BE2C (cell line): ENCODE results near the gene ENAH.
"Not testable (repeated sequence)": the region's sequence is repeated elsewhere in the genome, so short reads cannot be mapped to it uniquely, and the experiment has no call there.

Experiments
- DNase-seq: peaks from one replicate; pipeline ENCODE4 v3.0.0-alpha.2; 2020
- H3K27me3 ChIP-seq: fragments of 250-450 bp; sonication (Bioruptor Pico); 2 replicates; pipeline ENCODE4 v1.5.1; 2020; ENCODE audit warnings: mild to moderate bottlenecking
- H3K36me3 ChIP-seq: fragments of 250-450 bp; sonication (Bioruptor Pico); 2 replicates; pipeline ENCODE4 v1.5.1; 2020; ENCODE audit warnings: mild to moderate bottlenecking
- H3K4me1 ChIP-seq: fragments of 250-450 bp; sonication (Bioruptor Pico); 2 replicates; pipeline ENCODE4 v1.5.1; 2020
- H3K4me3 ChIP-seq: 2 replicates; pipeline ENCODE4 v1.5.1; 2011; ENCODE audit warnings: low read depth, low read length
- H3K9me3 ChIP-seq: fragments of 250-450 bp; sonication (Bioruptor Pico); 2 replicates; pipeline ENCODE4 v1.5.1; 2020
- TF ChIP-seq, protein P1 (sequence below): IDR thresholded peaks from 2 replicates; pipeline ENCODE4 v1.5.1; 2012; ENCODE audit warnings: mild to moderate bottlenecking, low read depth, low read length

Gene ENAH

DNA sequence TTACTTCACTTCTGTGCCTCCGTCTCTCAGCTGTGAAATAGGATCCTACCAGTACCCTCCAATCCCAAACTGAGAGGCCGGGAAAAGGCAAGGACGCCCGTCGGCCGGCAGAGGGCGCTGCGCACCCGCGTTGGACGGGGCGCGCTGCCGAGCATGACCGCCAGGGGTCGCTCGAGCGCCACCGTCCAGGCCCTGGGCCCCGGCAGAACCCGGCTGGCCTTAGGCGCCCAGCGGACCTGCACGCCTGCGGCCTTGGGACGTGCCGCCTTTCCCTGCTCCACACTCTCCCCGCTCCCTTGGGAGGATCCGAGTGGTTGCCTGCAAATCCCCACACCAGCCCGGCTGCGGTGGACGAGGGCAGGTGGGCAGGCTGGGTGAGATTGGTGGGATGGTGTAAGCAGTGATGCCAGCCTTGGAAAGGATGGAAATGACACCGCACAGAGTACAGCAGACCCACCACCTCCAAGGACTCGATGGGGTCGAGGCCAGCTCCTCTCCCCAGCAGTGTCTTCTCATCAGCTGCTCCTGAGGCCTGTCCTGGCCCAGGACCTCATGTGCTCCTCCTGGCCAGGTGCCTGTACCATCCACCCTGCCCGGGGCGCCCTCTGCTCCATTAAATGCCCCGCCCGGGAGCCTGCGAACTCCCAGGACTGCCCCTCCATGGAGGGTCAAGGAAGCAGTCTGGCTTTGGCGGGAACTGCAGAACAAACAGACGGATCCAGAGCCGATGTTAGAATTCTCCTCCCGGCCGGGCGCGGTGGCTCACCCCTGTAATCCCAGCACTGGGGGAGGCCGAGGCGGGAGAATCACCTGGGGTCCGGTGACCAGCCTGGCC lies 177.7 kb downstream of the ENAH start:
- no peaks in the 10 kb centered on the region for H3K4me1 ChIP-seq
- H3K27me3 ChIP-seq = no peaks in the 10 kb centered on the region
- no peaks in the 10 kb centered on the region for H3K36me3 ChIP-seq
- TF ChIP-seq, protein P1, sequence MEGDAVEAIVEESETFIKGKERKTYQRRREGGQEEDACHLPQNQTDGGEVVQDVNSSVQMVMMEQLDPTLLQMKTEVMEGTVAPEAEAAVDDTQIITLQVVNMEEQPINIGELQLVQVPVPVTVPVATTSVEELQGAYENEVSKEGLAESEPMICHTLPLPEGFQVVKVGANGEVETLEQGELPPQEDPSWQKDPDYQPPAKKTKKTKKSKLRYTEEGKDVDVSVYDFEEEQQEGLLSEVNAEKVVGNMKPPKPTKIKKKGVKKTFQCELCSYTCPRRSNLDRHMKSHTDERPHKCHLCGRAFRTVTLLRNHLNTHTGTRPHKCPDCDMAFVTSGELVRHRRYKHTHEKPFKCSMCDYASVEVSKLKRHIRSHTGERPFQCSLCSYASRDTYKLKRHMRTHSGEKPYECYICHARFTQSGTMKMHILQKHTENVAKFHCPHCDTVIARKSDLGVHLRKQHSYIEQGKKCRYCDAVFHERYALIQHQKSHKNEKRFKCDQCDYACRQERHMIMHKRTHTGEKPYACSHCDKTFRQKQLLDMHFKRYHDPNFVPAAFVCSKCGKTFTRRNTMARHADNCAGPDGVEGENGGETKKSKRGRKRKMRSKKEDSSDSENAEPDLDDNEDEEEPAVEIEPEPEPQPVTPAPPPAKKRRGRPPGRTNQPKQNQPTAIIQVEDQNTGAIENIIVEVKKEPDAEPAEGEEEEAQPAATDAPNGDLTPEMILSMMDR = peak; percentile 100
- H3K4me3 ChIP-seq = no peak overlapping the region; the same call in 1 of the 2 replicates
- no peaks in the 10 kb centered on the region for H3K9me3 ChIP-seq
- DNase-seq = peak; percentile 89

DNA sequence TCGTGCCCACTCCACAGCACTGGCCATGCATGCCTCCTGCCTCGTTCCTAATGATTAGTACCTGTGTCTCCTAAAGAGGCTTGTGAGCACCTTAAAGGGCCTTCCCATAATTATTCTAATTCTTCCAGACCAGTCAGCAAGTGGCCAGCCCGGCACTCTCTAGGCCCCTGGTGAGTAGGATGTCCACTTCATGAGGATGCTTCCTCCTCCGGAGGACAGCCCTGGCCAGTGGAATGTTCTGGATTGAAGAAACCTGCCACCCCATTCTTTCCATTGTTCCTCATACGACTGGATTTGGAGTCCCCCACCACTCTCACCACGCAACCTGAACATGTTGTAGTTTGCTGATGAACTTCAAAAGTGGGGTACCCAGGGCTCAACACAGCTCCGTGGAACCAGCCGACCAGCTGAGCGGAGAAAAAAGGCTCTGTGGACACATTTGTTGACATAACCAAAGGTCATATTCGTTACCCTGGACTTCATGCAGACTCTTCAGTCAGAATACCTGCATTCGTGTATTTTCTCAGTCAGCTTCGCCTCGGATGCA lies 178.4 kb downstream of the ENAH start:
- no peaks in the 10 kb centered on the region for H3K9me3 ChIP-seq
- H3K27me3 ChIP-seq = no peaks in the 10 kb centered on the region
- no peaks in the 10 kb centered on the region for H3K4me1 ChIP-seq
- TF ChIP-seq, protein P1 = no peak
- DNase-seq = no peak
- H3K4me3 ChIP-seq = no peak overlapping the region
- no peaks in the 10 kb centered on the region for H3K36me3 ChIP-seq

DNA sequence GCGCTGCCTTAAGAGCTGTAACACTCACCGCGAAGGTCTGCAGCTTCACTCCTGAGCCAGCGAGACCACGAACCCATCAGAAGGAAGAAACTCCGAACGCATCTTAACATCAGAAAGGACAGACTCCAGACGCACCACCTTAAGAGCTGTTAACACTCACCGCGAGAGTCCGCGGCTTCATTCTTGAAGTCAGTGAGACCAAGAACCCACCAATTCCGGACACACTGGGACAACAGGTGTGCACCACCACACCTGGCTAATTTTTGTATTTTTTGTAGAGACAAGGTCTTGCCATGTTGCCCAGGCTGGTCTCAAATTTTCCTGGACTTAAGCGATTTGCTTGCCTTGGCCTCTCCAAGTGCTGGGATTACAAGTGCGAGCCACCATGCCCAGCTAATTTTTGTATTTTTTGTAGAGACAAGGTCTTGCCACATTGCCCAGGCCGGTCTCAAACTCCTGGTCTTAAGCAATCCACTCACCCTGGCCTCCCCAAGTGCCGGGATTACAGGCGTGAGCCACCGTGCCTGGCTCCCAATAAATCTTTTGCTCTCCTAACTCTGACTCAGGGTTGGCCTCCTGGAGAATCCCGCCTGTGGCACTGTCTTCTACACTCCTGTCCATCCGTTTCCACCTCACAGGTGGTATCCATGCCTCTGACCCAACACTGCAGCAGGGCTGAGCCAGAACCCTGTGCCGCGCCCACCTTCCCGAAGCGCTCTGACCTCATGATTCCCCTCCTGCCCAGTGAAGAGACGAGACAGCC lies 179.1 kb downstream of the ENAH start:
- not testable (repeated sequence) for H3K27me3 ChIP-seq, H3K36me3 ChIP-seq, H3K4me3 ChIP-seq, H3K4me1 ChIP-seq, DNase-seq, H3K9me3 ChIP-seq

DNA sequence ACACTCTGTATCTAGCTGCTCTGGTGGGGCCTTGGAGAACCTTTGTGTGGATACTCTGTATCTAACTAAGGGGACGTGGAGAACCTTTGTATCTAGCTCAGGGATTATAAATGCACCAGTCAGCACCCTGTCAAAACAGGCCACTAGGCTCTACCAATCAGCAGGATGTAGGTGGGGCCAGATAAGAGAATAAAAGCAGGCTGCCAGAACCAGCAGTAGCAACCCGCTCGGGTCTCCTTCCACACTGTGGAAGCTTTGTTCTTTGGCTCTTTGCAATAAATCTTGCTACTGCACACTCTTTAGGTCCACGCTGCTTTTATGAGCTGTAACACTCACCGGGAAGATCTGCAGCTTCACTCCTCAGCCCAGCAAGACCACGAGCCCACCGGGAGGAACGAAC lies 179.7 kb downstream of the ENAH start:
- H3K4me1 ChIP-seq, H3K4me3 ChIP-seq, H3K9me3 ChIP-seq, H3K36me3 ChIP-seq, H3K27me3 ChIP-seq: not testable (repeated sequence)
- DNase-seq = peak; percentile 43

DNA sequence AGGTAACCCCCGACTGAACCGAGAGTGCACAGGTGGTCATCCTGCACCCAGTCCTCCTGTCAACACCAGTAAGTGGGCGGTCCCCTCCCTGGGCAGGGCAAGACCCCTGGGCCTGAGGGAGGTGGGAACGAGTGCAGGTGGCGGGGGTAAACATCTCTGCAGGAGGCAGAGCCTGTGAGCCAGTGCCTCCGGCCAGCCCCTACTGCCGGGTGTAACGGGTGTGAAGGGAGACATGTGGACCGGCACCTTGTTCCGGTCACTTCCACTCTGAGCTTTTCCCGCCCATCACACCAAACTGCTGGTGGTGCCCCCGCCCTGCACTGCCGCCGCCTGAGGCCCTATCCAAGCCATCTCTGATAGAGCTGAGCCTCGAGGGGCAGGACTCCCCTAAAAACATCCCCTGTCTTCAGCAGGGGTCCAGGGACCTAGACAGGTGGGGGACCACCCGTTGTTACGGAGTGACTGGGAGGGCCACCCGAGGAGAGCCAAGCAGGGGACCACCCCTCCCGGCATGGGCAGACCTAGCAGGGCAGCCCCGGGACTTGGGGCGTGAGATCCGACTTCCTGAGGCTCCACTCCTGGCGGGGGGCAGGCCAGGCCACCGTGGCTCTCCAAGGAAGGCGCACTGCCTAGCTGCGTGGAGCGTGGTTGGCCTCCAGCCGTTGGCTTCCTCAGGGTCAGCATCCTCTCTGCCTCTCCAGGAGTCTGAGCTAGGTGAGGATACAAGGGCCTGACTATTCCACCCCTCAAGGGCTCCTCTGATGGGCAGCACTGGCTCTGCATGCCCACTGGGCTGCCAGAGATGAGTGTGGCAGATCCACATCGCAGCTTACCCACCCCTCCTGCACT lies 181.2 kb downstream of the ENAH start:
- Histone ChIP-seq H3K36me3 (no peaks in the 10 kb centered on the region), H3K4me3 (no peak overlapping the region), H3K4me1 (no peaks in the 10 kb centered on the region; the same call in 1 of the 2 replicates), H3K27me3 (no peaks in the 10 kb centered on the region), H3K9me3 (no peaks in the 10 kb centered on the region)
- no peak for DNase-seq
- TF ChIP-seq, protein P1 = no peak

DNA sequence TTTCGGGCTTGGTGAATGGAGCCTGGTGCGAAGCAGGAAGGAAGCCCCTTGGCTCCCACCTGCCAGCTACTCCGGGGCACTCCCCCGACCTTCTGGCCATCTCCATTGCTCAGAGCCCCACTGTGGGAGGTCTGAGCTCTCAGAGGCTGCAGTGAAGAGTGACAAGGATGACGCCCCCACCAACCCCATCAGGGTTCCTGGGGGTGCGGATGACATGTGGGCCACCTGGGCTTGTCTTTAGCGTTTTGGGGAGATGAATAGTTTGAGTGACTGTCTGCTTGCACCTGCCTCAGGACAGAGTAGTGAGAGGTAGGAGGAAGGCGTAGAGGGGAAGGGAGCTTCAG lies 181.8 kb downstream of the ENAH start:
- Histone ChIP-seq H3K4me3 (no peak overlapping the region), H3K36me3 (no peaks in the 10 kb centered on the region), H3K9me3 (no peaks in the 10 kb centered on the region), H3K4me1 (no peaks in the 10 kb centered on the region; the same call in 1 of the 2 replicates), H3K27me3 (no peaks in the 10 kb centered on the region)
- no peak for DNase-seq
- TF ChIP-seq, protein P1 = no peak
